Mononuclear cell (primary cell): ENCODE data around the gene MAP3K2. TPM values are rescaled to one million over a fixed set of nuclear protein-coding genes. Genes with fewer than 3 reads are reported as not detected.

Experiments
- H3K27me3 ChIP-seq: 2 replicates; pipeline ENCODE4 v1.6.0; 2011; ENCODE audit warnings: low read length, control low read depth; ENCODE audit not compliant: insufficient read depth
- H3K4me1 ChIP-seq: 2 replicates; pipeline ENCODE4 v1.5.1; 2011; ENCODE audit warnings: mild to moderate bottlenecking, low read length, control low read depth; ENCODE audit not compliant: insufficient read depth
- H3K4me3 ChIP-seq: 2 replicates; pipeline ENCODE4 v1.5.1; 2011; ENCODE audit warnings: mild to moderate bottlenecking, low read length, moderate library complexity
- H3K9me3 ChIP-seq: 2 replicates; pipeline ENCODE4 v1.5.1; 2011; ENCODE audit warnings: low read depth, mild to moderate bottlenecking, control low read depth, low read length
- total RNA-seq: library from RNA; depleted of rRNA; stranded (reverse); fragments of >200 nt; gene quantifications from one replicate; pipeline ENCODE4 v1.2.3, GENCODE V29; 2012

Gene MAP3K2
- total RNA-seq, 1 donor: 153 TPM

GRCh38 chr2:127386764-127387654 lies 766 bp downstream of the MAP3K2 start:
- Histone ChIP-seq H3K9me3 (no peaks in the 10 kb centered on the region), H3K27me3 (no peaks in the 10 kb centered on the region), H3K4me1 (peaks cover 57% of the 10 kb centered on the region), H3K4me3 (peak overlapping the region; percentile 85)

DNA sequence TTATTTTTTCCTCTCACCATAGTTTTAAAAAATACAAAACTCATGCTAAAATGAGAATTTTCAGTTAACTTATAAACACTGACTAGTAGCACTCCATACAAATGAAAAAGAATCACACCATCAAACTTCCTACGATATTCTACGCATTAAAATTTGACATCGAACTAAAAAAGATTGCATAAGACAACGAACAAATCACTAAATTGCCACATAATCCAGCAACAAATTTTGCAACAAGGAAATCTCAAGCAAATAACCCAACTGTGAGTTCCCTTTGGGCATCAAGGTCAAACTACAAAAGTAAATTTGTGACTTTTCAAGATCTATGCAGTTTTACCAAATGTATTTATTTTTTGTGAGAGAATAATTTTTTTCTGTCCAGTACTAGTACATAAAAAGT lies 1.5 kb downstream of the MAP3K2 start:
- Histone ChIP-seq H3K9me3 (no peaks in the 10 kb centered on the region), H3K27me3 (no peaks in the 10 kb centered on the region), H3K4me1 (peaks cover 57% of the 10 kb centered on the region), H3K4me3 (peak overlapping the region; percentile 85)

GRCh38 chr2:127384529-127384928 lies 3.2 kb downstream of the MAP3K2 start:
- H3K9me3 ChIP-seq: no peaks in the 10 kb centered on the region
- no peak overlapping the region for H3K4me3 ChIP-seq
- H3K27me3 ChIP-seq: no peaks in the 10 kb centered on the region
- H3K4me1 ChIP-seq: peaks cover 44% of the 10 kb centered on the region

DNA sequence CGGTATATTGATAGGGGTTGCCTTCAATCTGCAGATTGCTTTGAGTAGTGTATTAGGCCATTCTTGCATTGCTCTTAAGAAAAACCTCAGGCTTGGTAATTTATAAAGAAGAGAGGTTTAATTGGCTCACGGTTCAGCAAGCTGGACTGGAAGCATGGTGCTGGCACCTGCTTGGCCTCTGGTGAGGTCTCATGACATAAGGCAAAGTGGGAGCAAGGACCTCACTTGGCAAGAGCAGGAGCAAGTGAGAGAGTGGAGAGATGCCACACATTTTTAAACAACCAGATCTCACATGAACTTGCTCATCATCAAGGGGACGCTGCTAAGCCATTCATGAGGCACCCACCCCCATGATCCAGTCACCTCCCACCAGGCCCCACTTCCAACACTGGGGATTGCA lies 4.9 kb downstream of the MAP3K2 start:
- Histone ChIP-seq H3K27me3 (no peaks in the 10 kb centered on the region), H3K9me3 (no peaks in the 10 kb centered on the region), H3K4me3 (no peak overlapping the region), H3K4me1 (peaks cover 37% of the 10 kb centered on the region)

- Histone ChIP-seq H3K9me3 (no peaks in the 10 kb centered on the region), H3K4me3 (no peak overlapping the region), H3K4me1 (peaks cover 36% of the 10 kb centered on the region), H3K27me3 (no peaks in the 10 kb centered on the region)
These were observed 6.0 kb downstream of the MAP3K2 start for GRCh38 chr2:127381762-127382161.

GRCh38 chr2:127379712-127380355 lies 7.9 kb downstream of the MAP3K2 start:
- H3K27me3 ChIP-seq: no peaks in the 10 kb centered on the region
- peaks cover 28% of the 10 kb centered on the region for H3K4me1 ChIP-seq
- no peak overlapping the region for H3K4me3 ChIP-seq
- H3K9me3 ChIP-seq: no peaks in the 10 kb centered on the region

- no peaks in the 10 kb centered on the region for H3K9me3 ChIP-seq
- peaks cover 22% of the 10 kb centered on the region for H3K4me1 ChIP-seq
- no peak overlapping the region for H3K4me3 ChIP-seq
- no peaks in the 10 kb centered on the region for H3K27me3 ChIP-seq
These were observed 9.1 kb downstream of the MAP3K2 start for GRCh38 chr2:127378720-127379119.

DNA sequence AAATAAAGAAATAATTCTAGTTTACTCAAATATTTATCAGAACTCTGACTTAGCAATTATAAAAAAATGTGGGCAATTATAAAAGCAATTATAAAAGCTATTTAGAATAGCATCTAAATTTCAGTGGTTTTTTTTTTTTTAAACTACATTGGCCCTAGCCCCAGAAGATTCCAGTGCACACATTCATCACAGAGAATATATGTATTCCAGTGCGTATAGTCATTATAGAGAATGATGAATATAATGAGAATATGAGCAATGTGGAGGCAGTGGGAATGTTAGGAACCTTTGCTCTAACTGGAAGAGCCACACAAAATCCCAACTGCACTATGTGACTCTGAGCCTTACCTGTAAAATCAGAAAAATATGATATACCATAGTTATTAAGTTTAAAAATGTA lies 10.5 kb downstream of the MAP3K2 start:
- H3K4me3 ChIP-seq: no peak overlapping the region

GRCh38 chr2:127376257-127376656 lies 11.5 kb downstream of the MAP3K2 start:
- no peak overlapping the region for H3K4me3 ChIP-seq
- no peaks in the 10 kb centered on the region for H3K9me3 ChIP-seq
- peaks cover 11% of the 10 kb centered on the region for H3K4me1 ChIP-seq
- no peaks in the 10 kb centered on the region for H3K27me3 ChIP-seq

More for the DNA sequence above, 10.5 kb downstream of the MAP3K2 start:
- H3K27me3 ChIP-seq: no peaks in the 10 kb centered on the region
- H3K9me3 ChIP-seq: no peaks in the 10 kb centered on the region
- peaks cover 11% of the 10 kb centered on the region for H3K4me1 ChIP-seq

DNA sequence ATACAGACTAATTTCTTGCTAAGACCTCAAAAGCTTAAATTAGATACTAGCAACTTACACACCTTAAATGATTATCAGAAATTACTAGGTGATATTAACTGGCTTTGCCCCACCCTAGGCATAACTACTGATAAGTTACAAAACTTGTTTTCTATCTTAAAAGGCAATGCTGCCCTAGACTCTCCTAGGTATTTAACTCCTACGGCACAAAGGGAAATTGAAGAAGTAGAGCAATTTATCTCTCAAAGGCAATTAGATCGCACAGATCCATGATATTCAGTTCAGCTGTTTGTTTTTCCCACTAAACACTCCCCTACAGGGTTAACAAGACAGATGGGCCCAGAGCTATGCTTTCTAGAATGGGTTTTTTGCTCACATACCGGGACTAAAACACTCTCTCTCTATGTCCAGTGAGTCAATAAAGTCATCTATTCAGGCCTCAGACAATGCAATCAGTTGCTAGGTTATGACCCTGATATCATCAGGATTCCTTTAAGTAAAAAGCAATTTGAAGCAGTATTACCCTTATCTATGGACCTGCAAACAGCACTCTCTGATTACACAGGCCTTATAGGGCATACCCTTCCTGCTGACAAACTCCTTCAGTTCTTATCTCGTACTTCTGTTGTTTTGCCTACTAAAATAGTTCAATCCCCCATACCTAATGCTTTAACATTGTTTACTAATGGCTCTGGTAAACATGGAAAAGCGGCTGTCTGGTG lies 14.3 kb downstream of the MAP3K2 start:
- Histone ChIP-seq H3K4me3 (no peak overlapping the region), H3K9me3 (no peaks in the 10 kb centered on the region), H3K4me1 (peaks cover 4% of the 10 kb centered on the region), H3K27me3 (no peaks in the 10 kb centered on the region)

DNA sequence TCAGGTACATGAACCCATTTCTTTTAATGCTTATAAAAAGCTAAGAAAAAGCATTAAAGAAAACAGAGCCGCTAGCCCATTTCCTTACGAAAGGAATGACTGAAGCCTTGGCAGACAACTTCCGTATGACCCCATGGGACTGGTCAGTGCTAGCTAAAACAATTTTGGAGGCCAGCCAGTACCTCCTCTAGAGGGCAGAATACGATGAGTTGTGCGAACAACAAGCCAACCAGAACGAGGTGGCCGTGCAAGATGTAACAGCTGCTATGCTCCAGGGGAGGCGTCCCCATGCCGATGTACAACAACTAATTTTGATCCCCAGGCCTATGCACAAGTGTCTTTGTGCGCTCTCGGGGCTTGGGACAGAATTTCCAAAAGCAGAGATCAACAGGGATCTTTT lies 16.7 kb downstream of the MAP3K2 start:
- peaks cover 7% of the 10 kb centered on the region for H3K4me1 ChIP-seq
- H3K27me3 ChIP-seq: no peaks in the 10 kb centered on the region
- H3K4me3 ChIP-seq: no peak overlapping the region
- H3K9me3 ChIP-seq: no peaks in the 10 kb centered on the region

DNA sequence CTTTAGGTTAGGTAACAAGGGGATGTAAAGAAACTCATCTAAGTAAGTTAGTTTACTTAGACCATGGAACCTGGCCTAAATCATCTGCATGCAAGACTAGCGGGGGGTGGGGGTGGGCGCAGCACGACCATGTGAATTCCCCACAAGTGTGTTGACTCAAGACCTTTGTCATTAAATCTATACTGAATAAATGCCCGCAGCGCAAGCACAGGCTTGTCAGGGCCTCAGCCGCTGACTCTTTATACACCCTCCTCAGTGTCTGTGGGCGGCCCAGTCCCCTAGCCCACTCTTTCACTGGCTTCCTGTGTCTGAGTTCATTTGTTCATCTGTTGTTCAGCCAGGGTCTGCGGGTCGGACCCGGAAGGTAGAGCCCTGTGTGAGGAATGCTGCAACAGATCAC lies 17.8 kb downstream of the MAP3K2 start:
- H3K4me3 ChIP-seq: no peak overlapping the region
- no peaks in the 10 kb centered on the region for H3K27me3 ChIP-seq
- H3K9me3 ChIP-seq: no peaks in the 10 kb centered on the region
- peaks cover 18% of the 10 kb centered on the region for H3K4me1 ChIP-seq

GRCh38 chr2:127365211-127365643 lies 22.5 kb downstream of the MAP3K2 start:
- no peak overlapping the region for H3K4me3 ChIP-seq
- H3K9me3 ChIP-seq: no peaks in the 10 kb centered on the region
- H3K27me3 ChIP-seq: no peaks in the 10 kb centered on the region
- H3K4me1 ChIP-seq: peaks cover 33% of the 10 kb centered on the region

DNA sequence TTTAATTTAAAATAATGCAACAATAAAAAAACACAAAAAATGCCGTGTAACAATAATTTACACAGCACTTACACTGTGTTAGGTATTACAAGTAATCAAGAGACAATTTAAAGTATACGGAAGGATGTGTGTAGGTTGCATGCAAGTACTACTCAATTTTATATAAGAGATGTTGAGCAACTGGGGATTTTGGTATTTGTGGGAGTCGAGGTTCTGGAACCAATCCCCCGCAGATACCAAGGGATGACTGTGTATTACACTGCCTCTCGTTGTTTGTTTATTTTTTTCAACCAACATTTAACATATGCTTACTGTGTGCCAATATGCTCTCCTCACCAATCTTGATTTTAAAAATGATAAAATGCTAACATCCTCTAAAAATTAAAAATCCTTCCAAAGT lies 24.8 kb downstream of the MAP3K2 start:
- H3K9me3 ChIP-seq: no peaks in the 10 kb centered on the region

More for the DNA sequence above, 24.8 kb downstream of the MAP3K2 start:
- H3K4me3 ChIP-seq: no peak overlapping the region
- H3K27me3 ChIP-seq: no peaks in the 10 kb centered on the region
- H3K4me1 ChIP-seq: peaks cover 33% of the 10 kb centered on the region
